GM21825 (cell line): ENCODE data around the gene TMEM132D.

ENCODE experiments used
- ATAC-seq: cut with Tn5 transposase; IDR thresholded peaks from one replicate; pipeline ENCODE4 v1.9.1; 2021; ENCODE audit warnings: mild to moderate bottlenecking, moderate library complexity; ENCODE audit not compliant: unreplicated experiment

Gene TMEM132D

GRCh38 chr12:129372876-129373275 is 530.9 kb downstream of the TMEM132D start:
- ATAC-seq: no peak

GRCh38 chr12:129372348-129372747 is 531.5 kb downstream of the TMEM132D start:
- no peak for ATAC-seq

GRCh38 chr12:129371268-129371667 is 532.6 kb downstream of the TMEM132D start:
- no peak for ATAC-seq

GRCh38 chr12:129366656-129367055 is 537.2 kb downstream of the TMEM132D start:
- ATAC-seq: no peak

- no peak for ATAC-seq
These were observed 540.8 kb downstream of the TMEM132D start for GRCh38 chr12:129363041-129363440.

GRCh38 chr12:129357233-129357632 is 546.6 kb downstream of the TMEM132D start:
- no peak for ATAC-seq

- no peak for ATAC-seq
These were observed 552.3 kb downstream of the TMEM132D start for GRCh38 chr12:129351481-129351880.

GRCh38 chr12:129339336-129339735 is 564.5 kb downstream of the TMEM132D start:
- ATAC-seq: no peak

GRCh38 chr12:129337413-129337812 is 566.4 kb downstream of the TMEM132D start:
- ATAC-seq: no peak

- no peak for ATAC-seq
These were observed 568.1 kb downstream of the TMEM132D start for GRCh38 chr12:129335773-129336172.

- ATAC-seq: no peak
These were observed 571.5 kb downstream of the TMEM132D start for GRCh38 chr12:129332286-129332685.

- no peak for ATAC-seq
These were observed 572.3 kb downstream of the TMEM132D start for GRCh38 chr12:129331356-129332085.

- no peak for ATAC-seq
These were observed 575.6 kb downstream of the TMEM132D start for GRCh38 chr12:129328235-129328634.

GRCh38 chr12:129325566-129325965 is 578.3 kb downstream of the TMEM132D start:
- no peak for ATAC-seq

- no peak for ATAC-seq
These were observed 591.8 kb downstream of the TMEM132D start for GRCh38 chr12:129312048-129312447.

GRCh38 chr12:129310346-129310745 is 593.5 kb downstream of the TMEM132D start:
- no peak for ATAC-seq

- no peak for ATAC-seq
These were observed 598.0 kb downstream of the TMEM132D start for GRCh38 chr12:129305851-129306250.

GRCh38 chr12:129304529-129304928 is 599.3 kb downstream of the TMEM132D start:
- no peak for ATAC-seq

- no peak for ATAC-seq
These were observed 603.8 kb downstream of the TMEM132D start for GRCh38 chr12:129300011-129300410.

- ATAC-seq: no peak
These were observed 604.9 kb downstream of the TMEM132D start for GRCh38 chr12:129298921-129299320.

GRCh38 chr12:129296671-129297070 is 607.2 kb downstream of the TMEM132D start:
- no peak for ATAC-seq

GRCh38 chr12:129294868-129295267 is 609.0 kb downstream of the TMEM132D start:
- no peak for ATAC-seq

- no peak for ATAC-seq
These were observed 624.1 kb downstream of the TMEM132D start for GRCh38 chr12:129279771-129280170.
